Tibial nerve (tissue), 4 donors: ENCODE measurements around the gene CHSY1.

Experiments
- EP300 ChIP-seq, 2 donors: sonication (generic); formaldehyde crosslinking; IDR thresholded peaks; one replicate each; pipeline ENCODE4 v1.6.1; 2017; ENCODE audit warnings: antibody characterized with exemption in 2 of 2, mild to moderate bottlenecking in 1 of 2
- POLR2A ChIP-seq, 2 donors: fragments of 450-650 bp; IDR thresholded peaks; one replicate each; pipeline ENCODE4 v1.6.1; 2017; ENCODE audit warnings: antibody characterized with exemption in 2 of 2, mild to moderate bottlenecking in 2 of 2, moderate library complexity in 2 of 2
- TF ChIP-seq, protein P1 (sequence below), 5 experiments: fragments of 200-600 bp in 3 of 5; fragments of 450-650 bp in 2 of 5; sonication (generic) in 3 of 5; IDR thresholded peaks; one replicate each; pipeline ENCODE4 v1.5.1; 2016 to 2019; ENCODE audit warnings: antibody characterized with exemption in 5 of 5, mild to moderate bottlenecking in 3 of 5, moderate library complexity in 2 of 5

DNA sequence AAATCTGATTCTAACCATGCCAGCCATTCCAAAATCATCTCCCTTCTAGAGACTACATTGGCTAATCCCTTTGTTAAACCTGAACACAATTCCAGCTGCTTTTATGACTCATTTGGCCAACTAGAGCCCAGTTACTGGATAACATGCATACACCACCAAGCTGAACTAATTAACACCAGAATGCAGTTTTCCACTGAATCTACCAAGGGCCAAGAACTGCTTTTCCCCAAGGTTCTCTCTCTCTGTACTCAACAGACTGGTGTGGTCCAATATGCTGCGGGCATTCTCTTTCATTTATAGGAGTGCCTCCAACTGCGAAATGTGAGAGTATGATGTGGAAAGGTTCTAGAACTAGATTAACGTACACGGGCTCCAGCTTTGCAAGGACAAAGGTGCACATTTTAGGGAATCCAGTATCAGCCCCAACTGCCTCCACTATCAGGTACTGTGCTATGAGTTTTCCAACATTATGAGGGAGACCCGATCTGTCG lies 1.5 kb downstream of the CHSY1 start:
- TF ChIP-seq, protein P1, sequence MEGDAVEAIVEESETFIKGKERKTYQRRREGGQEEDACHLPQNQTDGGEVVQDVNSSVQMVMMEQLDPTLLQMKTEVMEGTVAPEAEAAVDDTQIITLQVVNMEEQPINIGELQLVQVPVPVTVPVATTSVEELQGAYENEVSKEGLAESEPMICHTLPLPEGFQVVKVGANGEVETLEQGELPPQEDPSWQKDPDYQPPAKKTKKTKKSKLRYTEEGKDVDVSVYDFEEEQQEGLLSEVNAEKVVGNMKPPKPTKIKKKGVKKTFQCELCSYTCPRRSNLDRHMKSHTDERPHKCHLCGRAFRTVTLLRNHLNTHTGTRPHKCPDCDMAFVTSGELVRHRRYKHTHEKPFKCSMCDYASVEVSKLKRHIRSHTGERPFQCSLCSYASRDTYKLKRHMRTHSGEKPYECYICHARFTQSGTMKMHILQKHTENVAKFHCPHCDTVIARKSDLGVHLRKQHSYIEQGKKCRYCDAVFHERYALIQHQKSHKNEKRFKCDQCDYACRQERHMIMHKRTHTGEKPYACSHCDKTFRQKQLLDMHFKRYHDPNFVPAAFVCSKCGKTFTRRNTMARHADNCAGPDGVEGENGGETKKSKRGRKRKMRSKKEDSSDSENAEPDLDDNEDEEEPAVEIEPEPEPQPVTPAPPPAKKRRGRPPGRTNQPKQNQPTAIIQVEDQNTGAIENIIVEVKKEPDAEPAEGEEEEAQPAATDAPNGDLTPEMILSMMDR (IDR thresholded peaks at IDR 0.05) = no peak
- TF ChIP-seq EP300 (IDR thresholded peaks at IDR 0.05) (peak in 1 of 2 donors; percentile 53), POLR2A (IDR thresholded peaks at IDR 0.05) (no peak)
